Left ventricle myocardium inferior (tissue), 1 donor: ENCODE results near the gene ST7. TPM values are rescaled to one million over a fixed set of nuclear protein-coding genes. Genes with fewer than 3 reads are reported as not detected.

Experiments
- DNase-seq: peaks from one replicate; pipeline ENCODE4 v3.0.0-alpha.2; 2020
- H3K27ac ChIP-seq: fragments of 200-600 bp; replicated peaks from 2 replicates; pipeline ENCODE4 v1.8.0; 2021
- H3K27me3 ChIP-seq: fragments of 200-600 bp; 2 replicates; pipeline ENCODE4 v1.8.0; 2021; ENCODE audit warnings: low read depth
- H3K36me3 ChIP-seq: fragments of 200-600 bp; 2 replicates; pipeline ENCODE4 v1.8.0; 2021
- H3K4me1 ChIP-seq: fragments of 200-600 bp; 2 replicates; pipeline ENCODE4 v1.8.0; 2021
- H3K4me3 ChIP-seq: fragments of 200-600 bp; 2 replicates; pipeline ENCODE4 v1.8.0; 2021; ENCODE audit warnings: mild to moderate bottlenecking, moderate library complexity
- H3K9me3 ChIP-seq: fragments of 200-600 bp; replicated peaks from 2 replicates; pipeline ENCODE4 v1.8.0; 2021
- CTCF ChIP-seq: fragments of 200-600 bp; IDR thresholded peaks from 2 replicates; pipeline ENCODE4 v1.8.0; 2021; ENCODE audit warnings: antibody characterized with exemption, mild to moderate bottlenecking, borderline replicate concordance
- intact Hi-C: fragments of 100-400 bp; cut with micrococcal nuclease; formaldehyde crosslinking; loops from one replicate; pipeline ENCODE4 v1.11.0; 2022
- total RNA-seq: library from RNA; stranded (reverse); fragmentation: NEBNext Ultra II Directional; extraction: Animal tissue kit (Norgen Biotek cat#: 25700); gene quantifications from one replicate; pipeline ENCODE4 v1.2.1, GENCODE V29; 2021
- donor health status: DM: no; HTN: yes; CAD: no; lungs with severe emphysema.

Gene ST7
- total RNA-seq, 1 donor from 2014 or later, result 28.5 TPM

- no peak for TF ChIP-seq CTCF
- no peak for DNase-seq
- Histone ChIP-seq H3K36me3 (no peaks in the 10 kb centered on the region), H3K27me3 (peaks cover 21% of the 10 kb centered on the region), H3K4me1 (no peaks in the 10 kb centered on the region), H3K9me3 (no peaks in the 10 kb centered on the region), H3K4me3 (no peak overlapping the region), H3K27ac (no peak overlapping the region)
- intact Hi-C loops, result no loop called here
Observed at GRCh38 chr7:117272017-117272759, 318.9 kb downstream of the ST7 start.

GRCh38 chr7:117273325-117273724 lies 320.0 kb downstream of the ST7 start:
- Histone ChIP-seq H3K27me3 (peaks cover 21% of the 10 kb centered on the region), H3K27ac (no peak overlapping the region), H3K9me3 (no peaks in the 10 kb centered on the region), H3K4me3 (no peak overlapping the region), H3K4me1 (no peaks in the 10 kb centered on the region), H3K36me3 (no peaks in the 10 kb centered on the region)
- DNase-seq, result no peak
- intact Hi-C loops, result no loop called here
- no peak for TF ChIP-seq CTCF

GRCh38 chr7:117273814-117274225 lies 320.5 kb downstream of the ST7 start:
- peaks cover 21% of the 10 kb centered on the region for H3K27me3 ChIP-seq
- no peaks in the 10 kb centered on the region for H3K9me3 ChIP-seq
- no peaks in the 10 kb centered on the region for H3K36me3 ChIP-seq
- no peaks in the 10 kb centered on the region for H3K4me1 ChIP-seq
- H3K4me3 ChIP-seq, result no peak overlapping the region
- TF ChIP-seq CTCF, result no peak
- H3K27ac ChIP-seq, result no peak overlapping the region
- intact Hi-C loops, result no loop called here
- DNase-seq, result no peak

- DNase-seq, result no peak
- Histone ChIP-seq H3K9me3 (no peaks in the 10 kb centered on the region), H3K27me3 (peaks cover 21% of the 10 kb centered on the region), H3K27ac (no peak overlapping the region), H3K4me3 (no peak overlapping the region), H3K4me1 (no peaks in the 10 kb centered on the region), H3K36me3 (no peaks in the 10 kb centered on the region)
- intact Hi-C loops, result no loop called here
- no peak for TF ChIP-seq CTCF
Observed at GRCh38 chr7:117274951-117275350, 321.6 kb downstream of the ST7 start.

- no peaks in the 10 kb centered on the region for H3K36me3 ChIP-seq
- H3K4me3 ChIP-seq, result no peak overlapping the region
- no peak for TF ChIP-seq CTCF
- H3K27ac ChIP-seq, result no peak overlapping the region
- H3K4me1 ChIP-seq, result no peaks in the 10 kb centered on the region
- intact Hi-C loops, result no loop called here
- peaks cover 17% of the 10 kb centered on the region for H3K27me3 ChIP-seq
- H3K9me3 ChIP-seq, result no peaks in the 10 kb centered on the region
- DNase-seq, result no peak
Observed at GRCh38 chr7:117277576-117277975, 324.3 kb downstream of the ST7 start.
